HG03439 (cell line): ENCODE measurements around the gene DUSP6.

Experiments used
- ATAC-seq: cut with Tn5 transposase; IDR thresholded peaks from one replicate; pipeline ENCODE4 v1.9.1; 2021; ENCODE audit warnings: mild to moderate bottlenecking, moderate library complexity; ENCODE audit not compliant: unreplicated experiment

Gene DUSP6

DNA sequence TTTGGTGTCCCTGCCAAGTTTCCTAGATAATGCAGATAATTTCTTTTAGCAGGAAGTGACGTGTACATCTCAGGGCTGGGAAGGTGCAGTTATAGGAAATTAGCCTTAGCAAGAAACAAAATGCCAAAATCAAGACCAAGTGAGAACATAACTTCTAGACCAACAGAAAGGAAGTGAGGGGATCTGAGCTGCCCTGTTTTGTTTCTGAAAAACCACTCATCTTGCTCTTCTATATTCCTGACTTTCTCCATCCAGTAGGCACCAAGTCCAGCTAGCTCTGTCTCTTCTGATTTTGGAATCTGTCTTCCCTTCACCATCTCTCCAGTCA is 23.9 kb upstream of the DUSP6 start:
- no peak for ATAC-seq

- no peak for ATAC-seq
These were observed 21.7 kb upstream of the DUSP6 start for GRCh38 chr12:89373763-89374572.

DNA sequence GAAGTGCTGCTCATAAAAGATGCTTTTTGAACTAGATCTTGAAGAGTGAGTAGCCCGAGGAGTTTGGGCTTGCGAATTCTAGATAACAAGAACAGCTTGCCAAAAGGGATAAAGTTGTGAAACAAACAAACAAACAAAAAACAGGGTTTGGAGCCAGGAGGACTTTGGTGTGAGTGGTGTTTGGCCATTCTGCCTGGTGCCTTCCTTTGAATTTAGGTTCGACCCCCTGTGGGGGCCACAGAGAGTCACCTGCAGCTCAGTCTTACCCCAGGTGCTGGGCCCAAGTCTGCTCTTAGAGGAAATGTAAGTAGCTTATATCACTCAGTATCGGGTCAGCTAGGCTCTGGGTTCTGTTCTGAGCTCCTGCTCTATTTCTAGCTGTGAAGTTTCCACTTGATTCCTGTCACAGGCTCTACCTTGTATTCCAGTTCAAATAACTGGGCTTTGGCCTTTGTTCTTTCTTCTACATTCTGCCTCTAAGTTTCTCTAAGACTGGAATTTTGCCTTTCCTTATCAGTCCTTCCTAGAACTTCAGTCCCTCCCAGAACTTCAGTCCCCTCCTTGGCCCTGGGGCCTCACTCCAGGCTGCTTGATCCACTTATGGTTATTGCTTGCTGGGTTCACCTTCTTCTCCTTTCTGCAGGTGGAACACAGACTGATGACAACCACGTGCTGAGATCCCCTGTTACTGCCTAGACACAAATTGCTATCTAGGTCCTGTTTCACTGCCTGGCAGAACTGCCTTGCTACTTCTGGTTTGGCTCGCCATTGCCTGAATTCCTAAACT is 20.5 kb upstream of the DUSP6 start:
- no peak for ATAC-seq

- ATAC-seq = no peak
These were observed 18.5 kb upstream of the DUSP6 start for GRCh38 chr12:89370850-89371249.

- ATAC-seq = no peak
These were observed 18.1 kb upstream of the DUSP6 start for GRCh38 chr12:89370421-89370831.

DNA sequence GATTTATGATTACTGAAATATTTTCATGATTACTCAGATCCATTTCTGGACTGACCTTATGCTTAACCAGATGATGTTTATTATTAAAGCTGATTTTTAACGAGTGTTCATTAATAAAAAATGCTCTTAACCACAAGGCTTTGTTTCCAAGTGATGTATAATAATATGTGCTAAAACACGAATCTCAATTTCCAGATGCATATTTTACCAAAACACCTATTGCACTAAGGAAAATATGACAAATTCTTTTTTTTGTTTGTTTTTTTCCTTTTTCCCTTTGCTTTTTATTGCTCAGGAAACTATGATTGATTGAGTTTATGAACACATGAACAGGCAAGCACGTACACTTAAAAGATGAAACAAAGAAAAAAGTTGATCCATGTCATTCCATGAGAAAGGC is 16.9 kb upstream of the DUSP6 start:
- no peak for ATAC-seq

- no peak for ATAC-seq
These were observed 16.1 kb upstream of the DUSP6 start for GRCh38 chr12:89368391-89368790.

- no peak for ATAC-seq
These were observed 14.5 kb upstream of the DUSP6 start for GRCh38 chr12:89366676-89367364.

DNA sequence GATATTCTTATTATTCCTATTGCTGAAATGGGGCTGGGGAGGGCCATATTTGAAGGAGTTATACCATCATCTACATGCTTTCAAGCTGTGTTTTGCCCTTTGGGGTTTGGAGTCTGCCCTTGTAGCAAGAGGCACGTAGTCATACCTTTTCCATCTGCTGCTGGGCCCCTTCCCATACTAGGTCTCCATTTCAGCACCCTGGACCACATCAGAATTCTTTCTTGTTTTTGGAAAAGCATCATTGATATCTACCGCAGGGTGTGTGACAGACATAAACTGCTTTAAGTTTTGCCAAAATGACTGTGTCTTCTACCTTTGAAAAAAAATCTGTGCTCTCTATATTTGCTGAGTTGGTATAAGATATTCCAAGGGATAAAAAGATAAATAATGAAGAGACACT is 12.3 kb upstream of the DUSP6 start:
- ATAC-seq = no peak

- ATAC-seq = no peak
These were observed 11.8 kb upstream of the DUSP6 start for GRCh38 chr12:89364058-89364457.

GRCh38 chr12:89363582-89363981 is 11.3 kb upstream of the DUSP6 start:
- no peak for ATAC-seq

DNA sequence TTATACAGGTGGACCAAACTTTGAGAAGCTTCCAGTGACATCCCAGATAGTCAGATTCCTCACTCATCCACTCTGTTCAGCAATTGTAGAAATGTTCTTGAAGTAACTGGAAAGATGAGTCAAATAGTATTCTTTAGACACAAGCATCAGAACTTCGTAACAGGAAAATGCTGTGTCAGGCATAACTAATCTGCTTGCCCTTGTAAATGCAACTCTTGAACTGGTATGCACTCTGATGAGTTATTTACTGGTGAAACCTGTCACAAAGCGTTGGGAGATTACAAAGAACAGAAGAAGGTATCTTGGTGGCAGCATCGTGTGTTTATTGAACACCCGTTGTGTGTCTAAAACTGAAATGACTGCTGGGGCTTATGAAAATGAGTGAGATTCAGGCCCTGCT is 10.8 kb upstream of the DUSP6 start:
- no peak for ATAC-seq

GRCh38 chr12:89359615-89360014 is 7.3 kb upstream of the DUSP6 start:
- no peak for ATAC-seq

GRCh38 chr12:89358805-89359204 is 6.5 kb upstream of the DUSP6 start:
- no peak for ATAC-seq

DNA sequence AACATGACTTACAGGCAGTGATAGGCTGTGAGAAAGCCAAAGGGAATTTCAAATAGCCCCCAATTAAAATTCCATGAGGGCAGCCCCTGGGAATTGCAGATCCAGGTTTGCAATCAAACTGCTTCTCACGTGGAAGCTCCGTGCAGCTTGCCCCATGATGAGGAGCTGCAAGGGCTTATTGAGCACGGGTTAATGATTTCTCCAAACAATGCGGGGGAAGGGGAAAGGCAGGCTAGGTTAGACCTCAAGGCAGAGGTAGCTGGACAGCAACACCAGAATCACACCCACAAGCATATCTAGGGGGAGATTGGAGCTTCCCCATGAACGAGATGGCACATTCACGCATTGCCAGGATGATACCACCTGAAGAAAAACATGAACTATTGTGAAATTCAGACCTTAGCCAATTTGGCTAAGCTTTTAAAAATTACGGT is 5.0 kb upstream of the DUSP6 start:
- ATAC-seq = no peak

- ATAC-seq = no peak
These were observed 3.9 kb upstream of the DUSP6 start for GRCh38 chr12:89356069-89356665.

DNA sequence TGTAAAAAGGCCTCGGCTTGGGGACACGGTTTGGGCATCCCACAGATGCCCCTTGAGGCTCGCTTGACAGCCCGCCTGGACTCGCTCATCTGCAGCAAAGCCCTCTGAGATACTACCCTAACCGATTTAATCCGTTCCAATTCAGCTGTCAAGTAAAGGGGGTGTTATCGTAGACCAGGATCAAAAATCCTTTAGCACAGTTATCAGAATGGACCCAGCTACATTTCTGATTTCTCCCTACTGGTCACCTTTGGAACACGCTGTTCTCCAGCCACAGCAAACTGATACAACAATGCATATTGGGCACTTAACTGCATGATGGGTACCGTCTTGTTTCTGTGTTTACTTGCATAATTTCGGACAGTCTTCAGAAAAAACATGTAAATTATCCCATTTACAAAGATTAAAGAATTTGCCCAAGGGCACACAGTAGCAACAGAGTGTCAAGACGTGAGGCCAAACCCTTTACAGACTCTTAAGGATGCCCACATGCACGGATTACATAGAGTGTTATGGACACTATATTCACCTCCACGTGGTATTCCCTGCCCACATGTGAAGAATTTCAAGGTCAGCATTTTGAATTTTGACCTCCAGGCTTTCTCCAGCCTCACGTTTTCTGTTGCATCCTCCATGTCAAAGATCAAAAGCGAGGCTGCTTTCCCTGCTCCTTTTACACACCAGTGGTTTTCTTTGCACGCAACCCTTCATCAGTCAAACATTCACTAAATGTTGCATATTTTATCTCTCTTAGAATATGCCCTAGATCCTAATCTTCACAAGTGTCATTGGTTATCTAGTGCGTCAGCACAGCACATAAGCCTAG is 3.2 kb upstream of the DUSP6 start:
- no peak for ATAC-seq

GRCh38 chr12:89354612-89355067 is 2.3 kb upstream of the DUSP6 start:
- ATAC-seq = no peak

GRCh38 chr12:89353823-89354611 is 1.7 kb upstream of the DUSP6 start:
- no peak for ATAC-seq
